Cardiac ventricle fibroblast (primary cell): ENCODE measurements around the gene RBFA. TPM values are rescaled to one million over a fixed set of nuclear protein-coding genes. Genes with fewer than 3 reads are reported as not detected.

Source experiments
- total RNA-seq: library from RNA; depleted of rRNA; stranded (reverse); fragments of >200 nt; gene quantifications from 2 replicates; pipeline ENCODE4 v1.2.3, GENCODE V29; 2015

The RBFA gene, protein sequence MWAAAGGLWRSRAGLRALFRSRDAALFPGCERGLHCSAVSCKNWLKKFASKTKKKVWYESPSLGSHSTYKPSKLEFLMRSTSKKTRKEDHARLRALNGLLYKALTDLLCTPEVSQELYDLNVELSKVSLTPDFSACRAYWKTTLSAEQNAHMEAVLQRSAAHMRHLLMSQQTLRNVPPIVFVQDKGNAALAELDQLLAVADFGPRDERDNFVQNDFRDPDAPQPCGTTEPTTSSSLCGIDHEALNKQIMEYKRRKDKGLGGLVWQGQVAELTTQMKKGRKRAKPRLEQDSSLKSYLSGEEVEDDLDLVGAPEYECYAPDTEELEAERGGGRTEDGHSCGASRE
- total RNA-seq: 18.0 and 21.7 TPM in 2 replicates

DNA sequence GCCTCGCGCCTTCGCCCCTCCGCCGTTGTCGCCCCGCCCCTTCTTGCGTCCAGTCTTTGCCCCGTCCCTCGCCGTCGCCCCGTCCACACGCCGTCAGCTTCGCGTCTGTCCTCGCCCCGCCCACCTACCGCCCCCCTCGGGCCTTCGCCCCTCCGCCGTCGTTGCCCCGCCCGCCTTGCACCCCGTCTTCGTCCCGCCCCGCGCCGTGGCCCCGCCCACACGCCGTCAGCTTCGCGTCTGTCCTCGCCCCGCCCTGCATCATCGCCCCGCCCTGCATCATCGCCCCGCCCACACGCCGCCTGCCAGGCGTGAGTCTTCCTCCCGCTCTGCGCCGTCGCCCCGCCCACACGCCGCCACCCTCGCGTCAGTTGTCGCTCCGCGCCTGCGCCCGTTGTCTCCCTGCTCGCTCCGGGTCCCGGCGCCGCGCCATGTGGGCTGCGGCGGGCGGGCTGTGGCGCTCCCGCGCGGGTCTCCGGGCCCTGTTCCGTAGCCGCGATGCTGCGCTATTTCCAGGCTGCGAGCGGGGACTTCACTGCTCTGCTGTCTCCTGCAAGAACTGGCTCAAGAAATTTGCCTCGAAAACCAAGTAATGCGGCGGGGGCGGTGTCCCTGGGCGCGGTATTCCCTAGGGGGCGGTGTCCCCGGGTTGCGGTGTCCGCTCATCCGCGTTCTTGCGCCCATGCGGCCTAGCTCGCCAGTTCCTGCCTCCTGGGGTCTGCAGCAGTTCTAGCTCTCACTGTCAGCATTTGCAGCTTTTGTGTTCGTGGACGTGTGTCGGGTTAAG, at the start of gene RBFA:
TSS of gene RBFA (plus strand) at position 367 of the 784 bp plus-strand sequence. CDS start at position 429, 62 bp downstream.

DNA sequence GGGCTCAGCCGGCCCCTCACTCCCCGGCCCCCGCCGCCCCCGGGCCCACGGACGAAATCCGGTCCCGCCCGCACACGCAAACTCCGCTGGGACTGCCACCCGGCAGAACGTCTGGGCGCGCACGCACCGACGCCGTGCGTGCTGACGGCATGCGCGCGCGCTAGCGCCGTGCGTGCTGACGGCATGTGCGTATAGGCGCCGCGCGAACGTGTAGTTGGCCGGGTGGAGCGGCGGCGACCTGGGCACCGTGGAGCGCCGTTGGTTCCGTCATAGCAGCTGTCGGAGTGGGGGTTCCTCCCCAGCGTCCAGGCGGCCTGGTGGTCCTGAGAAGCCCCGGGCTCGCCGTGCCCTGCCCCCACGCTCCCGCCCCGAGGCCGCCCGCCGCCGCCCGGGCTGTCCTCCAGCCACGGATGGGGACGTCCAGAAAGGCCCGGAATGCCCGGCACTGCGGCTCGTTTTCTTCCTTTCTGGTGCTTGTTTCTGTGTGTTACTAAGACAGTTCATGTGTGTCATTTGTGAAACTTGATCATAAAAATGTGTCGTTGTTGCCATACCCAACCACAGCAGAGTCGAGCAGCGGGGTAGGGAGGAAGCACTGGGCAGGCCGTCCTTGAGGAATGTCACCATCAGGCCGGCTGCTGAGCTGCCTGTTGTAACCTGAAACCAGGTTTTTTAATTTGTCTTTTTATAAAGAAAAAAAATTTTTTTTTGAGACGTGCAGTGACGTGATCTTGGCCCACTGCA, 45.6 kb upstream of the RBFA start, which contains the start of gene TXNL4A:
TSS of gene TXNL4A (minus strand) at position 113 of the 744 bp plus-strand sequence. CDS start 171 bp downstream, outside the sequence.

Other genes with a start within 250 kb of the RBFA start
- 0.44 and 0.49 TPM in 2 replicates for gene KCNG2, start 236.5 kb upstream of the RBFA start, total RNA-seq
- gene SLC66A2, start 82.8 kb upstream of the RBFA start, total RNA-seq: 32.1 and 33.3 TPM in 2 replicates
- gene HSBP1L1, start 69.8 kb upstream of the RBFA start, total RNA-seq: 4.4 and 13.1 TPM in 2 replicates
- gene TXNL4A, start 45.9 kb upstream of the RBFA start, total RNA-seq: 17.1 and 24.6 TPM in 2 replicates
- gene ADNP2, start 74.8 kb downstream of the RBFA start, total RNA-seq: 8.0 and 10.1 TPM in 2 replicates
- gene PARD6G, start 213.1 kb downstream of the RBFA start, total RNA-seq: 1.4 and 1.8 TPM in 2 replicates